GM12875 (cell line): ENCODE measurements around the gene RBPJ.
A peak's percentile ranks its signal among the peaks of the same experiment; 100 is the strongest.

Source experiments
- H3K4me3 ChIP-seq: one replicate; pipeline ENCODE4 v1.5.1; 2011; ENCODE audit warnings: low read depth, low read length, control low read depth
- CTCF ChIP-seq: IDR thresholded peaks from 2 replicates; pipeline ENCODE4 v1.5.1; 2011; ENCODE audit warnings: low read depth, mild to moderate bottlenecking, control low read depth, inconsistent platforms, low read length, moderate library complexity, borderline replicate concordance; ENCODE audit not compliant: insufficient read depth

The RBPJ gene

GRCh38 chr4:26320538-26321372 lies at the start of gene RBPJ:
Gene RBPJ (plus strand): TSS chr4:26321014. CDS start chr4:26321029, 15 bp downstream.
- TF ChIP-seq CTCF = no peak
- peak within 1 kb of the TSS; percentile 62 for H3K4me3 ChIP-seq

- TF ChIP-seq CTCF = no peak
- no peak overlapping the region for H3K4me3 ChIP-seq
These were observed 49.1 kb upstream of the RBPJ start for GRCh38 chr4:26271703-26272102.

- H3K4me3 ChIP-seq = no peak overlapping the region
- no peak for TF ChIP-seq CTCF
These were observed 47.9 kb upstream of the RBPJ start for GRCh38 chr4:26272654-26273615.

- no peak for TF ChIP-seq CTCF
- no peak overlapping the region for H3K4me3 ChIP-seq
These were observed 47.2 kb upstream of the RBPJ start for GRCh38 chr4:26273616-26273980.

GRCh38 chr4:26275281-26275680 lies 45.5 kb upstream of the RBPJ start:
- no peak overlapping the region for H3K4me3 ChIP-seq
- TF ChIP-seq CTCF = no peak

GRCh38 chr4:26279446-26279845 lies 41.4 kb upstream of the RBPJ start:
- no peak overlapping the region for H3K4me3 ChIP-seq
- no peak for TF ChIP-seq CTCF
